Tibial artery (tissue), 4 donors: ENCODE data around the gene IGSF21.

Experiments used
- DNase-seq, 2 donors: peaks; one replicate each; pipeline ENCODE4 v3.0.0-alpha.2; 2019
- H3K27ac ChIP-seq, 2 donors: fragments of 200-600 bp; sonication (generic) in 1 of 2; 1 replicate in 1 of 2; 2 replicates in 1 of 2; pipeline ENCODE4 v1.5.1; 2018 to 2019; ENCODE audit warnings: mild to moderate bottlenecking in 1 of 2
- H3K27me3 ChIP-seq, 2 donors: fragments of 200-600 bp; sonication (generic) in 1 of 2; one replicate each; pipeline versions ENCODE4 v1.5.1 to v1.6.0; 2016 to 2019
- H3K36me3 ChIP-seq, 3 donors: fragments of 200-600 bp; sonication (generic) in 2 of 3; one replicate each; pipeline ENCODE4 v1.5.1; 2016 to 2019; ENCODE audit warnings: mild to moderate bottlenecking in 2 of 3
- H3K4me1 ChIP-seq, 4 donors: fragments of 200-600 bp; sonication (generic) in 2 of 4; 1 replicate in 3 of 4; 2 replicates in 1 of 4; pipeline ENCODE4 v1.5.1; 2016 to 2019
- H3K4me3 ChIP-seq, 2 donors: fragments of 200-600 bp; sonication (generic) in 1 of 2; 1 replicate in 1 of 2; 2 replicates in 1 of 2; pipeline ENCODE4 v1.5.1; 2018 to 2019; ENCODE audit warnings: mild to moderate bottlenecking in 2 of 2
- H3K9me3 ChIP-seq, 3 donors: fragments of 200-600 bp; sonication (generic) in 1 of 3; one replicate each; pipeline ENCODE4 v1.5.1; 2016 to 2019
- CTCF ChIP-seq, 2 experiments: fragments of 200-600 bp in 1 of 2; fragments of 450-650 bp in 1 of 2; IDR thresholded peaks; one replicate each; pipeline ENCODE4 v1.5.1; 2017 to 2019; ENCODE audit warnings: antibody characterized with exemption in 2 of 2, mild to moderate bottlenecking in 1 of 2, moderate library complexity in 1 of 2
- intact Hi-C: fragments of 100-400 bp; cut with DNase I; formaldehyde crosslinking; loops from one replicate; pipeline ENCODE4 v1.15.0; 2023; ENCODE audit warnings: low total_unique reads

IGSF21 gene

GRCh38 chr1:18401921-18402320 is 294.3 kb downstream of the IGSF21 start:
- Histone ChIP-seq H3K4me1 (no peaks in the 10 kb centered on the region), H3K4me3 (no peak overlapping the region), H3K36me3 (no peaks in the 10 kb centered on the region), H3K9me3 (peaks cover 0 to 11% (median 9%) of the 10 kb centered on the region in 3 donors), H3K27me3 (peaks cover 0 to 74% of the 10 kb centered on the region in 2 donors), H3K27ac (no peak overlapping the region)
- TF ChIP-seq CTCF (IDR thresholded peaks at IDR 0.05): no peak
- intact Hi-C loops: no loop called here
- DNase-seq: no peak

GRCh38 chr1:18404460-18404859 is 296.9 kb downstream of the IGSF21 start:
- intact Hi-C loops: no loop called here
- peaks cover 0 to 70% of the 10 kb centered on the region in 2 donors for H3K27me3 ChIP-seq
- H3K4me1 ChIP-seq: no peaks in the 10 kb centered on the region
- no peak for TF ChIP-seq CTCF (IDR thresholded peaks at IDR 0.05)
- peaks cover 0 to 11% (median 9%) of the 10 kb centered on the region in 3 donors for H3K9me3 ChIP-seq
- H3K27ac ChIP-seq: no peak overlapping the region
- H3K36me3 ChIP-seq: no peaks in the 10 kb centered on the region
- no peak overlapping the region for H3K4me3 ChIP-seq
- peak in 1 of 2 donors; percentile 31 for DNase-seq

DNA sequence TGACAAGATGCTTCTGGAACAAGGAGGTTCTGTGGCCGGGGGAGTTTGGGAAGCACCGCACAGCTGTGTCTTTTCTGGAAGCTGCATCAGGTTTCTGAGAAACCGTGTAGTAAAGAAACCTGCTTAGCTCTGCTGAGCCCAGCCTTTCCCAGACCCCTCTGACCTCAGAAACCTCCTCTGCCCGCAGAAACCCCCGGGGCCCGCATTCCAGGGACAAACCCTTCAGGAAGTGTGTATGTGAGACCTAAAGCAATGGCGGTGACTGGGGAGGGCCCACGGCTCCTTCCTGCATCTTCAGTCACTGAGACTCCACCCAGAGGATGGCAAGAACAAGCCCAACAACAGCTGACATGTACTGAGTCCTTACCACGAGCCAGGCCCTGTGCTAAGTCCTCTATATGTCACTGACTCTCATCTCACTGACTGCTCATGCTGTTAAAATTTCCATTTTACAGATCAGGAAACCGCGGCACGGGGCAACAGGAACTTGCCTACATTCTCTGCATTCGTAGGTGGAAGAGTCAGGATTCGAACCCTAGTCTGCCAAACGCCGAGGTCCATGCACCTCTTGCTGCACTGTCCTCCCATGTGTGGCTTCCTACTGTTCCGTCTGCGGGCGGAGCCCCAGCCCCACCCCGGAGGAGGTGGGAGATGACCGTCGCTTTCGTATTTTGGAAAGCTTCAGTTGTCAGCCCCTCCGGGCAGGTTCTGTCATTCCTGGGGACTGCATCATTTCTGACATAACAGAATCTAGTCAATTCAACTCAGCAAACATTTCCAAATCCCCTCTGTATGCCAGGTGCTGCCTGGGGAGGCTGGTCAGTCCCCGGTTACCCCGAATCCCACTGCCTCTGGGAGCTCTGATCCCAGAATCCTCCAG is 299.8 kb downstream of the IGSF21 start:
- Histone ChIP-seq H3K4me3 (no peak overlapping the region), H3K27ac (no peak overlapping the region), H3K9me3 (peaks cover 0 to 24% (median 17%) of the 10 kb centered on the region in 3 donors), H3K27me3 (peaks cover 0 to 57% of the 10 kb centered on the region in 2 donors), H3K4me1 (no peaks in the 10 kb centered on the region), H3K36me3 (no peaks in the 10 kb centered on the region)
- intact Hi-C loops: no loop called here
- TF ChIP-seq CTCF (IDR thresholded peaks at IDR 0.05): no peak
- peak in 1 of 2 donors; percentile 31 for DNase-seq

DNA sequence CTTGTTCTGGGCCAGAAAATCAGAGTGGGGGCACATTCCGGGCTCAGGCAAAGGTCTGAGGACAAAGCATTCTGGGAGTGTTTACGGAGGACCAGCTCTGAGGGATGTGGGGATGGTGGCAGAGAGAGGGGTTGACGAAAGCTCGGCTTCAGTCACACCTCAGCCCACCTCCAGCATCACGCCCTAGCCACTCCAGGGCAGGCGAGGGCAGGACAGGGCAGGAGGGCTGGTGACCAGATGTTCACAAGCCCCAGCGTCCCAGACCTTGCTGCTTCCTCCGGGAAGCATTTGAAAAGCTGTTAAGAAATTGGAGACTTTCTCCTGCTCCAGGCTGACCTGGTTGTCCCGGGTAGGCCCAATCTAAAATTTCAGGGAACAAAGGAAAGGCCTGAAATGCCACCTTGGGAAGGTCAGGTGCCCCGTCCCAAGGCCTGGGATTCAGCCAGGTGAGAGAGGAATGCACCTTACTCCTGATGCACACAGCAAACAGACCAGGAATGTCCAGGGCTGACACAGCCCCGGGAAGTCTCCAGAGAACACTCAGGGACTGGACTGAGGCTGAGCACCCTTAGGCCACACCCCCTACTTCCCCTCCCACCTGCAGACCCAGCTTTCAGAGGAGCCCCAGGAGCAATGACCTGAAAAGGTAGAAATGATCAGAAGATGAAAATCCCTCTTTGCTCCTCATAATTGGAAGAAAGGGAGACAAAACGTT is 301.2 kb downstream of the IGSF21 start:
- no peak for TF ChIP-seq CTCF (IDR thresholded peaks at IDR 0.05)
- Histone ChIP-seq H3K27me3 (peaks cover 0 to 57% of the 10 kb centered on the region in 2 donors), H3K9me3 (peaks cover 0 to 32% (median 17%) of the 10 kb centered on the region in 3 donors), H3K36me3 (no peaks in the 10 kb centered on the region), H3K27ac (no peak overlapping the region), H3K4me1 (no peaks in the 10 kb centered on the region), H3K4me3 (no peak overlapping the region)
- peak in 1 of 2 donors; percentile 54 for DNase-seq
- intact Hi-C loops: no loop called here

DNA sequence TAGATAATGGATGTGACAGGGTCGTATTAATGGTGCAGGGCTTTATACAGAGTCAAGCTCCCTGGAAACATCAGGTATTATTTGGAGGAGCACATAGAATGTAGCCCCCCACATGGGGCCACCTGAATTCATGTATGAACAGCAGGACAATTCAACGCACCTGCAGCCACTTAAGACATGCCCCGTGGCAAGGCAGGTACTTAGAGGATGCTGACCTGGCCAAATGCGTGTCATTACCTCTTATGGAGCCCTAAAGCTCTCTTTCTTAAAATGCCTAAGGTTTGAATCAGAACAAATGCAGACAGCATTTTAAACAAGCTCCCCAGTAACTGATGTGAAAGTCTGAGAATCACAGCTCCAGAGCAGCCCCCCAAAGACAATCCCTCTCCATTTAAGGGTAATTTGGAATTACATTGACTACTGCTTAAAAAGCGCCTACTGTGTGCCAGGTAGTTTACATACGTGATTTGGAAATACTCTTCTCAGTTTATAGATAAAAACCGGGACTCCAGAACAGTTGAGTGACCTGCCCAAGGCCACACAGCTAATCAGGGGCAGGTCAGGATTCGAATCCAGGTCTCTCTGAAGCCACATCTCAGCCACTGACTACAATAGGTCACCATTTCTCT is 302.1 kb downstream of the IGSF21 start:
- no peak overlapping the region for H3K27ac ChIP-seq
- DNase-seq: no peak
- peaks cover 0 to 55% of the 10 kb centered on the region in 2 donors for H3K27me3 ChIP-seq
- H3K4me1 ChIP-seq: no peaks in the 10 kb centered on the region
- no peak overlapping the region for H3K4me3 ChIP-seq
- no peak for TF ChIP-seq CTCF (IDR thresholded peaks at IDR 0.05)
- peaks cover 0 to 25% (median 13%) of the 10 kb centered on the region in 3 donors for H3K9me3 ChIP-seq
- intact Hi-C loops: no loop called here
- H3K36me3 ChIP-seq: no peaks in the 10 kb centered on the region
